IMR-90 (cell line): ENCODE measurements around the gene RIOK2.

ENCODE experiments used
- CEBPB ChIP-seq: IDR thresholded peaks from 2 replicates; pipeline ENCODE4 v1.6.1; 2012; ENCODE audit warnings: low read depth, low read length, improper control_type of control experiment
- CTCF ChIP-seq: conservative IDR thresholded peaks from 2 replicates; pipeline ENCODE4 v1.5.1; 2012; ENCODE audit warnings: mild to moderate bottlenecking, low read depth, low read length, improper control_type of control experiment
- POLR2A ChIP-seq: IDR thresholded peaks from 2 replicates; pipeline ENCODE4 v1.6.1; 2012; ENCODE audit warnings: mild to moderate bottlenecking, low read depth, low read length
- RAD21 ChIP-seq: IDR thresholded peaks from 2 replicates; pipeline ENCODE4 v1.6.1; 2012; ENCODE audit warnings: low read length, improper control_type of control experiment
- RFX5 ChIP-seq: IDR thresholded peaks from 2 replicates; pipeline ENCODE4 v1.8.0; 2012; ENCODE audit warnings: low read depth, mild to moderate bottlenecking, low read length, moderate library complexity
- SMC3 ChIP-seq: fragments of 150-350 bp; IDR thresholded peaks from 2 replicates; pipeline ENCODE4 v1.6.1; 2016; ENCODE audit warnings: low read depth, mild to moderate bottlenecking, antibody characterized with exemption, low read length, moderate library complexity
- USF2 ChIP-seq: fragments of 150-350 bp; IDR thresholded peaks from 2 replicates; pipeline ENCODE4 v1.6.1; 2017; ENCODE audit warnings: mild to moderate bottlenecking, antibody characterized with exemption, low read length, low read depth

GRCh38 chr5:97150401-97150800, 32.6 kb downstream of the RIOK2 start:
- TF ChIP-seq RAD21 (no peak), SMC3 (no peak), CTCF (no peak), CEBPB (no peak), RFX5 (no peak), POLR2A (no peak), USF2 (no peak)
